OCI-LY3 (cell line): ENCODE data around the gene EXOC3L1.

Source experiments
- H2AFZ ChIP-seq: fragments of 200-600, 300-600 bp; shearing (Covaris generic); 2 replicates; pipeline ENCODE4 v1.6.0; 2014; ENCODE audit warnings: antibody characterized with exemption, low read depth, low read length
- H3K27ac ChIP-seq: fragments of 200-600, 300-600 bp; sonication (generic); 2 replicates; pipeline ENCODE4 v1.5.1; 2014; ENCODE audit warnings: mild to moderate bottlenecking, low read length, moderate library complexity, mixed read lengths
- H3K27me3 ChIP-seq: fragments of 200-600, 300-600 bp; sonication (generic); 2 replicates; pipeline ENCODE4 v1.6.1; 2014; ENCODE audit warnings: low read depth, low read length, mixed read lengths
- H3K36me3 ChIP-seq: fragments of 200-600, 300-600 bp; sonication (generic); replicated peaks from 2 replicates; pipeline ENCODE3; 2014; ENCODE audit warnings: low read depth, low read length, mixed read lengths
- H3K4me1 ChIP-seq: fragments of 300-600, 200-600 bp; sonication (generic); 2 replicates; pipeline ENCODE4 v1.6.1; 2014; ENCODE audit warnings: low read length, mixed read lengths
- H3K4me2 ChIP-seq: fragments of 200-600, 300-600 bp; sonication (generic); 2 replicates; pipeline ENCODE4 v1.6.1; 2014; ENCODE audit warnings: low read length, mixed read lengths
- H3K4me3 ChIP-seq: fragments of 300-600, 200-600 bp; sonication (generic); 2 replicates; pipeline ENCODE4 v1.5.1; 2014; ENCODE audit warnings: antibody characterized with exemption, mild to moderate bottlenecking, low read length, moderate library complexity
- H3K79me2 ChIP-seq: fragments of 300-600, 200-600 bp; shearing (Covaris generic); 2 replicates; pipeline ENCODE4 v1.6.1; 2014; ENCODE audit warnings: mild to moderate bottlenecking, low read length, mixed read lengths
- H3K9ac ChIP-seq: fragments of 300-600, 200-600 bp; shearing (Covaris generic); 2 replicates; pipeline ENCODE4 v1.6.0; 2014; ENCODE audit warnings: mild to moderate bottlenecking, low read length, moderate library complexity
- H3K9me3 ChIP-seq: fragments of 200-600, 300-600 bp; shearing (Covaris generic); 2 replicates; pipeline ENCODE4 v1.6.1; 2014; ENCODE audit warnings: low read length, mixed read lengths; ENCODE audit not compliant: insufficient read depth
- H4K20me1 ChIP-seq: fragments of 200-600, 300-600 bp; sonication (generic); 2 replicates; pipeline ENCODE4 v1.6.1; 2016; ENCODE audit warnings: low read length, mixed read lengths; ENCODE audit not compliant: insufficient read depth
- EZH2phosphoT487 ChIP-seq: fragments of 200-600 bp; shearing (Covaris generic); IDR thresholded peaks from 2 replicates; pipeline ENCODE4 v1.6.1; 2018; ENCODE audit warnings: antibody characterized with exemption, mixed run types, low read depth
- TF ChIP-seq, protein P1 (sequence below): fragments of 200-600, 300-600 bp; sonication (generic); IDR thresholded peaks from 2 replicates; pipeline ENCODE4 v1.5.1; 2014; ENCODE audit warnings: antibody characterized with exemption, low read length, low read depth

Gene EXOC3L1

DNA sequence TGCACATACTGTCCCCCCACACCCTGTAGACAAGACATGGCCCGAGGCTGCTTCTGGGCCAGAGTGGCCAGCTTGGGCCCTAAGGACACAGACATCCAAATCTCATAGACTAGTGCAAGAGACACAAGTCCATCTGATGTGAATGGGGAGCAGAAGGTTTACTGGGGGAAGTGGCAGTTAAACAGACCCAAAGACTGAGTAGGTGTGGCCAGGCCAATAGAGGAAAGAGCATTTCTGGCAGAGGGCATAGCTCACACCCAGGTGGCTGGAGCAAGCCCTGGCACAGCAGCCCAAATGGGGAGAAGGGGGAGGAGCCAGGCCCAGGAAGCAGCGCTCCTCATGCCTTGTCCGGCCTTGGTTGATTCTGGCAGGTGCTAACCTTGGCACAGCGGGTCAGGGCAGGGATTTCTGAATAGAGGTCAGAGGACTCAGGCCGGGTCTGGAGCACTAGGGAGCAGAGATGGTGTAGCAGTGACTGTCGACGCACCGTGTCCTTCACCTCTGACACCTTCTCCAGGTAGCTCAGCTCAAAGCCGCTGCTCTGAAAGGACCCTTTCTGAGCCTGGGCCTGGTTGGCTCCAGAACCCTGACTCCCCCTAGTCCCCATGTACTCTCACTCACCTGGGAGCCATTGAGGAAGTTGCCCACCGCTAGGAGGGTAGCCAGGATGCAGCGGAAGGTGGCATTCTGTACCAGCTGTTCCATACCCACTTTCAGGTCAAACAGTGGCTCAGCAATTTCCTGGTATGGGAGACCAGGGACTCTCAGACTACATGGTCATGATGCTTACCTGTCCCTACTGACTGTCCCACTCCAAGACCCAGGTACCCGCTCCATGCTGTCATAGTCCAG, 41.1 kb upstream of the EXOC3L1 start:
- H3K4me1 ChIP-seq: peaks cover 9% of the 10 kb centered on the region
- H3K79me2 ChIP-seq: peaks cover 21% of the 10 kb centered on the region
- no peaks in the 10 kb centered on the region for H3K27me3 ChIP-seq
- no peaks in the 10 kb centered on the region for H3K9me3 ChIP-seq
- no peaks in the 10 kb centered on the region for H4K20me1 ChIP-seq
- no peak overlapping the region for H3K27ac ChIP-seq
- no peak overlapping the region for H3K4me3 ChIP-seq
- peaks cover 51% of the 10 kb centered on the region for H3K36me3 ChIP-seq
- no peak overlapping the region for H3K9ac ChIP-seq
- TF ChIP-seq, protein P1, sequence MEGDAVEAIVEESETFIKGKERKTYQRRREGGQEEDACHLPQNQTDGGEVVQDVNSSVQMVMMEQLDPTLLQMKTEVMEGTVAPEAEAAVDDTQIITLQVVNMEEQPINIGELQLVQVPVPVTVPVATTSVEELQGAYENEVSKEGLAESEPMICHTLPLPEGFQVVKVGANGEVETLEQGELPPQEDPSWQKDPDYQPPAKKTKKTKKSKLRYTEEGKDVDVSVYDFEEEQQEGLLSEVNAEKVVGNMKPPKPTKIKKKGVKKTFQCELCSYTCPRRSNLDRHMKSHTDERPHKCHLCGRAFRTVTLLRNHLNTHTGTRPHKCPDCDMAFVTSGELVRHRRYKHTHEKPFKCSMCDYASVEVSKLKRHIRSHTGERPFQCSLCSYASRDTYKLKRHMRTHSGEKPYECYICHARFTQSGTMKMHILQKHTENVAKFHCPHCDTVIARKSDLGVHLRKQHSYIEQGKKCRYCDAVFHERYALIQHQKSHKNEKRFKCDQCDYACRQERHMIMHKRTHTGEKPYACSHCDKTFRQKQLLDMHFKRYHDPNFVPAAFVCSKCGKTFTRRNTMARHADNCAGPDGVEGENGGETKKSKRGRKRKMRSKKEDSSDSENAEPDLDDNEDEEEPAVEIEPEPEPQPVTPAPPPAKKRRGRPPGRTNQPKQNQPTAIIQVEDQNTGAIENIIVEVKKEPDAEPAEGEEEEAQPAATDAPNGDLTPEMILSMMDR: no peak
- TF ChIP-seq EZH2phosphoT487: no peak
- H2AFZ ChIP-seq: no peak overlapping the region
- no peak overlapping the region for H3K4me2 ChIP-seq

DNA sequence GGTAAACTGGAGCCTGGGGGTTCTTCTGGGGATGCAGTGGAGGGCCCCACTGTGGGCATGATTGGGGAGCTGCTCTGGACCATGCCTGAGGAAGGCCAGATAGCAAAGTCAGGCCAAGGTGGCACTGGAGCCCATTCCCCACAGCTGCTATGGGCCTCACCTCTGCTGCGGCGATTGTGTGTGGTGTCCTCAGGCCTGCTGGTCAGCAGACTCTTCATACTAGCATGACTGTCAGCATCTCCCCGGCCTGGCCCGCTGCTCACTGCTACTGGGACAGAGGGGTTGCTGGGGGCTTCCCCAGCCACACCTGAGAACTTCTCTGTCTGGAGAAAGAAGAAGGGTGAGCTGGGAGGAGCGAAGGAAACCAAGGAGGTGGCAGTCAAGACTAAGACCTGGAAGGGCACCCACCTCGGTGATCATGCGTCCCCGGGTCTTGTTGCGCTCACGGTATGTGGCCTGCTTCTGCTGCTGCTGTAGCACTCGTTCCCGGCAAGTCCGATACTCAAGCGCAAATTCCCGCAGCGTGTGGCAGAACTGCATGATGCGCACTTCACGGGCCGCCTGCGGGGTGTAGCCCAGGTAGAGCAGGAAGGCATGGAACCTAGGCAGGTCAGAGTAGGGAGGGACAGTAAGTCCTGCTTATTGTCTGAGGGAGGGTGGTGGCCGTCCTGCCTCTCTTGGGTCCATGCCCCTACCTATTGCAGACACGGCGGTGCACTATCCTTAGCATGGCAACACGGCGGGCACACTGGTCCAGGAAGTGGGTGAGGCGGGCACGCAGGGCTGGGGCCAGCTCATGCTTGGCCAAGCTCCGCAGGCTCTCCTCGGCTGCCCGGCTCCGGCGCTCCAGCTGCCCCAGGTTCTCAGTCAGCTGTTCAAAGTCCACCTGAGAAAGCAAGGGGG, 40.2 kb upstream of the EXOC3L1 start:
- Histone ChIP-seq H4K20me1 (no peaks in the 10 kb centered on the region), H2AFZ (no peak overlapping the region), H3K27ac (no peak overlapping the region), H3K4me3 (no peak overlapping the region), H3K4me2 (no peak overlapping the region), H3K79me2 (peaks cover 21% of the 10 kb centered on the region), H3K27me3 (no peaks in the 10 kb centered on the region), H3K4me1 (peaks cover 13% of the 10 kb centered on the region), H3K36me3 (peaks cover 46% of the 10 kb centered on the region), H3K9me3 (no peaks in the 10 kb centered on the region), H3K9ac (no peak overlapping the region)
- TF ChIP-seq, protein P1: no peak
- no peak for TF ChIP-seq EZH2phosphoT487

DNA sequence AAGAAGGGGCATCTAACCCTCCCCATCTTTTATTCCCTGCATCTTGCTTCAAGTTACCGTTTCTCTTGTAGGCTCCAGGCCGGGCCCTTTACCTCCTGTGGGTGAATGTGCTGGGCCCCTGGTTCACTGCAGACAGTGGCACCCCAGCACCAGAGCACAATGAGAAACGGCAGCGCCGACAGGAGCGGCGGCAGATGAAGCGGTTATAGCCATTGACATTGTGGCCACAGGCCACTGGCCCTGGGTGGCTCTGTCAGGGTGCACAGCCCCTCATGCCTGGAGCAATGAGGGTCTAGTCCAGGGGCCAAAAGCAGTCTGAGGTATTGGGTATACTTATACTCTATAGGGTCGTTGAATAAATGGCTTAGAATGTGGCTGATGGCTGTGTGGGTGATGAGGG, 39.0 kb upstream of the EXOC3L1 start:
- no peak for TF ChIP-seq EZH2phosphoT487
- TF ChIP-seq, protein P1: no peak
- H3K27me3 ChIP-seq: no peaks in the 10 kb centered on the region
- H3K79me2 ChIP-seq: peaks cover 21% of the 10 kb centered on the region
- H3K4me1 ChIP-seq: peaks cover 13% of the 10 kb centered on the region
- no peak overlapping the region for H3K4me2 ChIP-seq
- no peaks in the 10 kb centered on the region for H3K9me3 ChIP-seq
- H2AFZ ChIP-seq: no peak overlapping the region
- H3K9ac ChIP-seq: no peak overlapping the region
- no peak overlapping the region for H3K27ac ChIP-seq
- no peaks in the 10 kb centered on the region for H4K20me1 ChIP-seq
- H3K36me3 ChIP-seq: peaks cover 46% of the 10 kb centered on the region
- no peak overlapping the region for H3K4me3 ChIP-seq
